Calu3 (cell line): Measurements from ENCODE around the gene ZFTA. TPM values are rescaled to one million over a fixed set of nuclear protein-coding genes. Genes with fewer than 3 reads are reported as not detected.

ENCODE experiments used
- BruUV-seq: library from RNA; stranded (reverse); fragments of 400-500 nt; replicated peaks from 2 replicates; lab custom pipeline; 2021; lab: Mats Ljungman, UMichigan
- CTCF ChIA-PET: fragments of 300-600 bp; sonication (Branson Sonifier 250); formaldehyde crosslinking; loops from one replicate; lab custom pipeline; 2022; ENCODE audit warnings: antibody characterized with exemption; lab: Charles Lee
- DNase-seq: peaks from one replicate; pipeline ENCODE4 v3.0.0; 2022
- H3K27ac Mint-ChIP-seq: one replicate; pipeline ENCODE4 v1.8.0; 2022; ENCODE audit warnings: mixed read lengths; ENCODE audit not compliant: unreplicated experiment
- H3K27me3 Mint-ChIP-seq: one replicate; pipeline ENCODE4 v1.8.0; 2022; ENCODE audit warnings: mixed read lengths; ENCODE audit not compliant: unreplicated experiment
- H3K36me3 Mint-ChIP-seq: one replicate; pipeline ENCODE4 v1.8.0; 2022; ENCODE audit warnings: mild to moderate bottlenecking, moderate library complexity, mixed read lengths; ENCODE audit not compliant: insufficient read depth, unreplicated experiment
- H3K4me1 Mint-ChIP-seq: one replicate; pipeline ENCODE4 v1.8.0; 2022; ENCODE audit warnings: mild to moderate bottlenecking, low read depth, mixed read lengths; ENCODE audit not compliant: unreplicated experiment
- H3K4me3 Mint-ChIP-seq: one replicate; pipeline ENCODE4 v1.8.0; 2022; ENCODE audit warnings: mild to moderate bottlenecking, low read depth, moderate library complexity, mixed read lengths; ENCODE audit not compliant: unreplicated experiment
- H3K9me3 Mint-ChIP-seq: one replicate; pipeline ENCODE4 v1.8.0; 2022; ENCODE audit warnings: low read depth, mixed read lengths; ENCODE audit not compliant: unreplicated experiment
- CTCF ChIP-seq: fragments of 200-600 bp; IDR thresholded peaks from one replicate; pipeline ENCODE4 v1.8.0; 2022; ENCODE audit warnings: antibody characterized with exemption; ENCODE audit not compliant: unreplicated experiment
- intact Hi-C: fragments of 100-400 bp; cut with micrococcal nuclease; formaldehyde crosslinking; loops from one replicate; pipeline ENCODE4 v1.10.0; 2022; ENCODE audit not compliant: unreplicated experiment
- total RNA-seq: library from RNA; stranded (reverse); gene quantifications from 2 replicates; pipeline ENCODE4 v1.2.3, GENCODE V29; 2022

Gene ZFTA
- total RNA-seq, 1 experiment from 2014 or later = 12.1 TPM

- H3K27me3 Mint-ChIP-seq = no peaks in the 10 kb centered on the region
- H3K4me1 Mint-ChIP-seq = peaks cover 18% of the 10 kb centered on the region
- intact Hi-C loops = no loop called here
- no peak overlapping the region for H3K4me3 Mint-ChIP-seq
- BruUV-seq = no TSS peak
- no peak for TF ChIP-seq CTCF
- no peak overlapping the region for H3K27ac Mint-ChIP-seq
- CTCF ChIA-PET = interaction anchor here (0.6 kb wide), 1 partner anchor 92 kb away, joined by 4 read pairs; no protein-coding TSS in a partner anchor
- peaks cover 29% of the 10 kb centered on the region for H3K36me3 Mint-ChIP-seq
- no peaks in the 10 kb centered on the region for H3K9me3 Mint-ChIP-seq
- no peak for DNase-seq
Observed at GRCh38 chr11:63764340-63764678, 4.3 kb downstream of the ZFTA start.

GRCh38 chr11:63763496-63764339, 4.9 kb downstream of the ZFTA start:
- H3K4me3 Mint-ChIP-seq = no peak overlapping the region
- DNase-seq = no peak
- H3K27me3 Mint-ChIP-seq = no peaks in the 10 kb centered on the region
- CTCF ChIA-PET = interaction anchor here (0.6 kb wide), 1 partner anchor 92 kb away, joined by 4 read pairs; no protein-coding TSS in a partner anchor
- BruUV-seq = no TSS peak
- H3K9me3 Mint-ChIP-seq = no peaks in the 10 kb centered on the region
- peaks cover 29% of the 10 kb centered on the region for H3K36me3 Mint-ChIP-seq
- H3K27ac Mint-ChIP-seq = no peak overlapping the region
- H3K4me1 Mint-ChIP-seq = peaks cover 18% of the 10 kb centered on the region
- TF ChIP-seq CTCF = no peak
- intact Hi-C loops = no loop called here

GRCh38 chr11:63762654-63763495, 5.7 kb downstream of the ZFTA start:
- H3K4me3 Mint-ChIP-seq = no peak overlapping the region
- no peaks in the 10 kb centered on the region for H3K9me3 Mint-ChIP-seq
- no peaks in the 10 kb centered on the region for H3K27me3 Mint-ChIP-seq
- CTCF ChIA-PET = no interaction called here
- no peak for TF ChIP-seq CTCF
- intact Hi-C loops = no loop called here
- H3K36me3 Mint-ChIP-seq = peaks cover 29% of the 10 kb centered on the region
- H3K27ac Mint-ChIP-seq = no peak overlapping the region
- no peak for DNase-seq
- BruUV-seq = no TSS peak
- H3K4me1 Mint-ChIP-seq = peaks cover 18% of the 10 kb centered on the region

GRCh38 chr11:63761931-63762653, 6.5 kb downstream of the ZFTA start:
- Mint-ChIP-seq H3K4me3 (no peak overlapping the region), H3K4me1 (peaks cover 18% of the 10 kb centered on the region), H3K36me3 (peaks cover 29% of the 10 kb centered on the region), H3K27ac (peak overlapping the region; percentile 67), H3K27me3 (no peaks in the 10 kb centered on the region), H3K9me3 (no peaks in the 10 kb centered on the region)
- TF ChIP-seq CTCF = no peak
- no peak for DNase-seq
- intact Hi-C loops = no loop called here
- CTCF ChIA-PET = no interaction called here
- BruUV-seq = no TSS peak
